Ovary (tissue), 3 donors: ENCODE data around the gene CAPZB.
A peak's percentile ranks its signal among the peaks of the same experiment; 100 is the strongest.

ENCODE experiments used
- EP300 ChIP-seq: sonication (generic); formaldehyde crosslinking; IDR thresholded peaks from one replicate; pipeline ENCODE4 v1.6.1; 2017; ENCODE audit warnings: antibody characterized with exemption
- TF ChIP-seq, protein P1 (sequence below), 3 donors: fragments of 450-650 bp in 2 of 3; fragments of 200-600 bp in 1 of 3; IDR thresholded peaks; one replicate each; pipeline versions ENCODE4 v1.5.1 to v1.8.0; 2016 to 2022; ENCODE audit warnings: antibody characterized with exemption in 3 of 3, mild to moderate bottlenecking in 1 of 3
- donor health status: DM: no; HTN: no; CAD: no.

- TF ChIP-seq, protein P1, sequence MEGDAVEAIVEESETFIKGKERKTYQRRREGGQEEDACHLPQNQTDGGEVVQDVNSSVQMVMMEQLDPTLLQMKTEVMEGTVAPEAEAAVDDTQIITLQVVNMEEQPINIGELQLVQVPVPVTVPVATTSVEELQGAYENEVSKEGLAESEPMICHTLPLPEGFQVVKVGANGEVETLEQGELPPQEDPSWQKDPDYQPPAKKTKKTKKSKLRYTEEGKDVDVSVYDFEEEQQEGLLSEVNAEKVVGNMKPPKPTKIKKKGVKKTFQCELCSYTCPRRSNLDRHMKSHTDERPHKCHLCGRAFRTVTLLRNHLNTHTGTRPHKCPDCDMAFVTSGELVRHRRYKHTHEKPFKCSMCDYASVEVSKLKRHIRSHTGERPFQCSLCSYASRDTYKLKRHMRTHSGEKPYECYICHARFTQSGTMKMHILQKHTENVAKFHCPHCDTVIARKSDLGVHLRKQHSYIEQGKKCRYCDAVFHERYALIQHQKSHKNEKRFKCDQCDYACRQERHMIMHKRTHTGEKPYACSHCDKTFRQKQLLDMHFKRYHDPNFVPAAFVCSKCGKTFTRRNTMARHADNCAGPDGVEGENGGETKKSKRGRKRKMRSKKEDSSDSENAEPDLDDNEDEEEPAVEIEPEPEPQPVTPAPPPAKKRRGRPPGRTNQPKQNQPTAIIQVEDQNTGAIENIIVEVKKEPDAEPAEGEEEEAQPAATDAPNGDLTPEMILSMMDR (IDR thresholded peaks at IDR 0.05): peak; percentile 68 to 92 (median 91)
- TF ChIP-seq EP300: no peak
Observed at GRCh38 chr1:19344372-19344810, 140.9 kb downstream of the CAPZB start.
